ENCODE results near the gene TEDDM1.

Gene TEDDM1

GRCh38 chr1:182430263-182431068 lies 30.0 kb upstream of the TEDDM1 start:
- Histone ChIP-seq H3K4me3 (no peak overlapping the region), H3K27ac (no peak overlapping the region), H3K9me3 (no peaks in the 10 kb centered on the region), H3K27me3 (no peaks in the 10 kb centered on the region), H3K36me3 (no peaks in the 10 kb centered on the region), H3K4me1 (no peaks in the 10 kb centered on the region)
- intact Hi-C loops (cut with DNase I; ENCODE audit: low total_unique reads) = no loop called here
- no peak for DNase-seq
- no peak for TF ChIP-seq CTCF (IDR thresholded peaks at IDR 0.05)

GRCh38 chr1:182428043-182428442 lies 27.6 kb upstream of the TEDDM1 start:
- H3K27ac ChIP-seq = no peak overlapping the region
- H3K27me3 ChIP-seq = no peaks in the 10 kb centered on the region
- H3K4me3 ChIP-seq = no peak overlapping the region
- H3K4me1 ChIP-seq = no peaks in the 10 kb centered on the region
- no peak for DNase-seq
- H3K36me3 ChIP-seq = no peaks in the 10 kb centered on the region
- intact Hi-C loops (cut with DNase I; ENCODE audit: low total_unique reads) = no loop called here
- no peaks in the 10 kb centered on the region for H3K9me3 ChIP-seq
- no peak for TF ChIP-seq CTCF (IDR thresholded peaks at IDR 0.05)

GRCh38 chr1:182426442-182427430 lies 26.3 kb upstream of the TEDDM1 start:
- Histone ChIP-seq H3K36me3 (no peaks in the 10 kb centered on the region), H3K9me3 (no peaks in the 10 kb centered on the region), H3K27me3 (no peaks in the 10 kb centered on the region), H3K27ac (no peak overlapping the region), H3K4me1 (no peaks in the 10 kb centered on the region), H3K4me3 (no peak overlapping the region)
- intact Hi-C loops (cut with DNase I; ENCODE audit: low total_unique reads) = no loop called here
- TF ChIP-seq CTCF (IDR thresholded peaks at IDR 0.05) = no peak
- DNase-seq = no peak

GRCh38 chr1:182415789-182416188 lies 15.3 kb upstream of the TEDDM1 start:
- Histone ChIP-seq H3K4me1 (peaks cover 0 to 4% (median 1%) of the 10 kb centered on the region in 4 donors), H3K27me3 (peaks cover 0 to 6% of the 10 kb centered on the region in 2 donors), H3K4me3 (no peak overlapping the region), H3K9me3 (no peaks in the 10 kb centered on the region), H3K36me3 (no peaks in the 10 kb centered on the region), H3K27ac (no peak overlapping the region)
- no peak for DNase-seq
- intact Hi-C loops (cut with DNase I; ENCODE audit: low total_unique reads) = no loop called here
- TF ChIP-seq CTCF (IDR thresholded peaks at IDR 0.05) = no peak

GRCh38 chr1:182413969-182414368 lies 13.5 kb upstream of the TEDDM1 start:
- H3K9me3 ChIP-seq = no peaks in the 10 kb centered on the region

More at GRCh38 chr1:182413969-182414368, 13.5 kb upstream of the TEDDM1 start:
- Histone ChIP-seq H3K4me1 (peaks cover 0 to 17% (median 12%) of the 10 kb centered on the region in 4 donors), H3K4me3 (no peak overlapping the region), H3K27ac (no peak overlapping the region), H3K27me3 (peaks cover 0 to 6% of the 10 kb centered on the region in 2 donors), H3K36me3 (no peaks in the 10 kb centered on the region)
- TF ChIP-seq CTCF (IDR thresholded peaks at IDR 0.05) = no peak
- intact Hi-C loops (cut with DNase I; ENCODE audit: low total_unique reads) = no loop called here
- DNase-seq = no peak
